Measurements from ENCODE around the gene KLHDC8B.
A peak's percentile ranks its signal among the peaks of the same experiment; 100 is the strongest.

Gene KLHDC8B

DNA sequence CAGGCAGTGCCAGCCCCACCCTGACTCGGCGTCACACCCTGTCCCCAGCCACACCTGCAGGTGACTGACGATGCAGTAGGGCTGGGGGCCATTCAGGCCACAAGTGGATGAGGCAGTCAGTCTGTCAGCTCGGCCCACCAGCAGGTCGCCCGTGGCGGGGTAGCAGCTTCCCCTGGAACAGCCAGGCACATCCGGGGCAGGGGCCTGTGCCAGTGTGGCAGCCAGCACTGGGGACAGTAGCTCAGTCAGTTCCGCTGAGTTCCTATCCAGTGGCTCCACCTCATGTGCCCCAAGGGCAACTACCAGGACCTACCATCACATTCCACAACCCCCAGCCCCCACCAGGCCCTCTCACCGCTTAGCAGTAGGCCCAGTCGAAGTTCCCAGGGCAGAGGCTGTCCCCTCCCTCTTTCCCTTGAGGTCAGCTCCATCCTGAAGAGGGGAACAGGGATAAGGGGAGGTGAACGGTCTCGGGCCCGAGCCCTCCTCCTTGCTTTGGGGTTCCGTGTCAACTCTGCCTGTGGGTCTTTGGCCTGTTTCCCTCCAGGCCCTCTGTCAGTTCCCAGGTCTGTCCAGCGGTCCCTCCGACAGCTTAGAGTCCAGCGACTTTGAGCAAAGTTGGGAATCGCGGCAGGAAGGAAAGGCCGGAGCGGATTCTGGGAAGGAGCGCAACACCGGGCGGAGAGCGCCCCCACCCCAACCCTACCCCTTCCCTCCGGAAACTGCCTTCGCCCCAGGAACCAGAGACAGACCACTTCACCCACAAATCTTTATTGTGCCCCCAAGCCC lies 38.8 kb upstream of the KLHDC8B start, which contains the start of gene LAMB2:
Gene LAMB2 (minus strand): TSS at position 614 of the 789 bp plus-strand sequence. CDS start 183 bp downstream, at position 431.
- peaks cover 0 to 3% of the 10 kb centered on the region in 2 donors for H3K27me3 ChIP-seq (ENCODE audit: control insufficient read depth in 1 of 2, insufficient read depth in 2 of 2, low read length in 2 of 2)
- H3K4me1 ChIP-seq (ENCODE audit: control insufficient read depth in 1 of 2, insufficient read depth in 2 of 2, low read length in 2 of 2) = peaks cover 9 to 18% of the 10 kb centered on the region in 2 donors
- no peaks in the 10 kb centered on the region for H3K9me3 ChIP-seq (ENCODE audit: control insufficient read depth in 1 of 2, low read length in 2 of 2)
- H3K36me3 ChIP-seq (ENCODE audit: control insufficient read depth in 1 of 2, insufficient read depth in 2 of 2, low read length in 2 of 2) = peaks cover 0 to 15% of the 10 kb centered on the region in 2 donors
- H3K27ac ChIP-seq (ENCODE audit: low read depth, low read length) = peak within 1 kb of the TSS; percentile 79
- H3K9ac ChIP-seq (ENCODE audit: low read depth in 1 of 2, low read length in 2 of 2) = peak within 1 kb of the TSS; percentile 64 to 85
- peak within 1 kb of the TSS; percentile 86 for H3K4me3 ChIP-seq (ENCODE audit: low read depth in 1 of 2, low read length in 2 of 2)

GRCh38 chr3:49133226-49133951 lies 38.0 kb upstream of the KLHDC8B start:
- peaks cover 9 to 18% of the 10 kb centered on the region in 2 donors for H3K4me1 ChIP-seq (ENCODE audit: control insufficient read depth in 1 of 2, insufficient read depth in 2 of 2, low read length in 2 of 2)
- H3K27me3 ChIP-seq (ENCODE audit: control insufficient read depth in 1 of 2, insufficient read depth in 2 of 2, low read length in 2 of 2) = peaks cover 4 to 5% of the 10 kb centered on the region in 2 donors
- H3K9me3 ChIP-seq (ENCODE audit: control insufficient read depth in 1 of 2, low read length in 2 of 2) = no peaks in the 10 kb centered on the region
- H3K4me3 ChIP-seq (ENCODE audit: low read depth in 1 of 2, low read length in 2 of 2) = peak overlapping the region; percentile 86
- peaks cover 0 to 12% of the 10 kb centered on the region in 2 donors for H3K36me3 ChIP-seq (ENCODE audit: control insufficient read depth in 1 of 2, insufficient read depth in 2 of 2, low read length in 2 of 2)
- peak overlapping the region; percentile 79 for H3K27ac ChIP-seq (ENCODE audit: low read depth, low read length)
- peak overlapping the region; percentile 64 to 85 for H3K9ac ChIP-seq (ENCODE audit: low read depth in 1 of 2, low read length in 2 of 2)

DNA sequence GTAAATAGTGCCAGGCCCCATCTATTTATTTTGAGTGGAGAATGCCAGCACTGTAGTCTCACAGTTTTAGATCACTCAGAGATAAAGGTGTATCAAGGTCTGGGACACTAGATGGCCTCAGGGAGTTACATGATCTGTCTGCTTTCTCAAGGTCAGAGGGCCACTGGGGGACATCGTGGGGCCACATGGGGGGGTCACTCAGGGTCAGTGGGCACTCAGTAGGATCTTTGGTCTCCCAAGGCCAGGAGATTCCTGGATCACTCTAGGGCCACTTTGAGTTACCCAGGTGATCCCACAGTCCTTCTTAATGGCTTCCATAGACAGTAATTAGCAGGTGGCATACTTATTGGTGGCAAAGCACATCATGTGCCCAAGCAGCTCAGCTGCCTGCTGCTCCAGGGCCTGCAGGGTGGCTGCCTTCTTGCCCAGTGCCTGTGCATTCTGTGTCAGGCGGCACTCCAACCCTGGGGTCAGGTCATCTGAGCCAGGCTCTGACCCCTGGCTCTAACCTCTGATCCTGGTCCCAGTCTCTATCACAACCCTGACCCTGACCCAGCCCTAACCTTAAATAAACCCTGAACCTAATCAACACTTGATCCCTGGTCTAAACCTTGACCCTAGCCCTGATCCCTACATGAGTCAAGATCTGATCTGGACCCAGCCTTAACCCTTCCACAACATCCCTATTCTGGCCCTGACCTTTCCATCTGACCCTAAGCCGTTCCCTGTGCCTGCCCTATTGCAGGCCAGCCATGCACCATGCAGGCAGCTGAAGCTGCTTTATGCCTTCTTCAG lies 36.7 kb upstream of the KLHDC8B start:
- H3K9ac ChIP-seq (ENCODE audit: low read depth in 1 of 2, low read length in 2 of 2) = no peak overlapping the region
- H3K4me3 ChIP-seq (ENCODE audit: low read depth in 1 of 2, low read length in 2 of 2) = no peak overlapping the region

GRCh38 chr3:49135499-49135898 lies 35.9 kb upstream of the KLHDC8B start:
- H3K9ac ChIP-seq (ENCODE audit: low read depth in 1 of 2, low read length in 2 of 2) = no peak overlapping the region
- H3K4me1 ChIP-seq (ENCODE audit: control insufficient read depth in 1 of 2, insufficient read depth in 2 of 2, low read length in 2 of 2) = peaks cover 9 to 18% of the 10 kb centered on the region in 2 donors
- peaks cover 0 to 4% of the 10 kb centered on the region in 2 donors for H3K36me3 ChIP-seq (ENCODE audit: control insufficient read depth in 1 of 2, insufficient read depth in 2 of 2, low read length in 2 of 2)
- H3K27ac ChIP-seq (ENCODE audit: low read depth, low read length) = no peak overlapping the region
- H3K9me3 ChIP-seq (ENCODE audit: control insufficient read depth in 1 of 2, low read length in 2 of 2) = no peaks in the 10 kb centered on the region
- H3K27me3 ChIP-seq (ENCODE audit: control insufficient read depth in 1 of 2, insufficient read depth in 2 of 2, low read length in 2 of 2) = peaks cover 4 to 9% of the 10 kb centered on the region in 2 donors
- H3K4me3 ChIP-seq (ENCODE audit: low read depth in 1 of 2, low read length in 2 of 2) = no peak overlapping the region

More for the DNA sequence above, 36.7 kb upstream of the KLHDC8B start:
- peaks cover 4 to 7% of the 10 kb centered on the region in 2 donors for H3K27me3 ChIP-seq (ENCODE audit: control insufficient read depth in 1 of 2, insufficient read depth in 2 of 2, low read length in 2 of 2)
- no peak overlapping the region for H3K27ac ChIP-seq (ENCODE audit: low read depth, low read length)
- peaks cover 9 to 18% of the 10 kb centered on the region in 2 donors for H3K4me1 ChIP-seq (ENCODE audit: control insufficient read depth in 1 of 2, insufficient read depth in 2 of 2, low read length in 2 of 2)
- peaks cover 0 to 7% of the 10 kb centered on the region in 2 donors for H3K36me3 ChIP-seq (ENCODE audit: control insufficient read depth in 1 of 2, insufficient read depth in 2 of 2, low read length in 2 of 2)
- no peaks in the 10 kb centered on the region for H3K9me3 ChIP-seq (ENCODE audit: control insufficient read depth in 1 of 2, low read length in 2 of 2)

GRCh38 chr3:49140080-49140479 lies 31.3 kb upstream of the KLHDC8B start:
- Histone ChIP-seq H3K9ac (ENCODE audit: low read depth in 1 of 2, low read length in 2 of 2) (no peak overlapping the region), H3K9me3 (ENCODE audit: control insufficient read depth in 1 of 2, low read length in 2 of 2) (no peaks in the 10 kb centered on the region), H3K36me3 (ENCODE audit: control insufficient read depth in 1 of 2, insufficient read depth in 2 of 2, low read length in 2 of 2) (no peaks in the 10 kb centered on the region), H3K4me3 (ENCODE audit: low read depth in 1 of 2, low read length in 2 of 2) (no peak overlapping the region), H3K4me1 (ENCODE audit: control insufficient read depth in 1 of 2, insufficient read depth in 2 of 2, low read length in 2 of 2) (no peaks in the 10 kb centered on the region), H3K27ac (ENCODE audit: low read depth, low read length) (no peak overlapping the region), H3K27me3 (ENCODE audit: control insufficient read depth in 1 of 2, insufficient read depth in 2 of 2, low read length in 2 of 2) (peaks cover 4 to 9% of the 10 kb centered on the region in 2 donors)

DNA sequence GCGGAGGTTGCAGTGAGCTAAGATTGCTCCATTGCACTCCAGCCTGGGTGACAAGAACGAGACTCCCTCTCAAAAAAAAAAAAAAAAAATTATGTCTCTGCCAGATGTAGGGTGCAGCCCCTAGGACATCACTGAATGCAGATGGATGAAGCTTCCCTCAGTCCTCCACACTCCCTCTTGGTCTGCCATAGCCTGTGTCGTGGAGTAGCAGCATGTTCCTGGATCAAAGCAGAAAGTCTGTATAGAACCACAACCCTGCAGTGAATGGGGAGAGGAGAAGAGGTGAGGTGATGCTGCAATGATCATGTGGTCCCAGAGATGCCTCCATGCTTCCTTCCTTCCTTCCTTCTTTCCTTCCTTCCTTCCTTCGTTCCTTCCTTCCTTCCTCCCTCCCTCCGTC lies 23.2 kb upstream of the KLHDC8B start:
- no peak overlapping the region for H3K27ac ChIP-seq (ENCODE audit: low read depth, low read length)
- H3K9me3 ChIP-seq (ENCODE audit: control insufficient read depth in 1 of 2, low read length in 2 of 2) = no peaks in the 10 kb centered on the region
- no peaks in the 10 kb centered on the region for H3K4me1 ChIP-seq (ENCODE audit: control insufficient read depth in 1 of 2, insufficient read depth in 2 of 2, low read length in 2 of 2)
- H3K4me3 ChIP-seq (ENCODE audit: low read depth in 1 of 2, low read length in 2 of 2) = no peak overlapping the region
- H3K9ac ChIP-seq (ENCODE audit: low read depth in 1 of 2, low read length in 2 of 2) = no peak overlapping the region
- H3K36me3 ChIP-seq (ENCODE audit: control insufficient read depth in 1 of 2, insufficient read depth in 2 of 2, low read length in 2 of 2) = no peaks in the 10 kb centered on the region
- no peaks in the 10 kb centered on the region for H3K27me3 ChIP-seq (ENCODE audit: control insufficient read depth in 1 of 2, insufficient read depth in 2 of 2, low read length in 2 of 2)

DNA sequence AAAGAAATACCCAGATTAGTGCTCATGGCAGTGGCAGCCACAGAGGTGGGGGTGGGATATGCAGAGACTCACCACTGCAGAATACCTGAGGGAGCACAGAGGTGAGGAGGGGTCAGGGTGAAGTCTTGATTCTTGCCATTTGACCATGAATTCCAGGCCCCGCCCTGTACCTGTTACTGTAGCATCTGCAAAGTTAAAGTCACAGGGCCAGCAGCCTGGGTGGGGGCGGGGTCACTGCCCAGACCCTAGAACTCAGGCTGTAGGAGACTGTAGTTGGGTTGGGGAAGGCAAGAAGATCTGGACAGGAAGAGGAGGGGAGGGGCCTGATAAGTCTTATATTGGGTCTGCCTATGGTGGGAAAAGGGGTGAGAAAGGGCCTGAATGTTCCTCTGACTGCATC lies 19.8 kb upstream of the KLHDC8B start:
- no peaks in the 10 kb centered on the region for H3K4me1 ChIP-seq (ENCODE audit: control insufficient read depth in 1 of 2, insufficient read depth in 2 of 2, low read length in 2 of 2)

GRCh38 chr3:49153349-49153912 lies 18.0 kb upstream of the KLHDC8B start:
- Histone ChIP-seq H3K36me3 (ENCODE audit: control insufficient read depth in 1 of 2, insufficient read depth in 2 of 2, low read length in 2 of 2) (no peaks in the 10 kb centered on the region), H3K4me3 (ENCODE audit: low read depth in 1 of 2, low read length in 2 of 2) (no peak overlapping the region), H3K9ac (ENCODE audit: low read depth in 1 of 2, low read length in 2 of 2) (no peak overlapping the region)

More for the DNA sequence above, 19.8 kb upstream of the KLHDC8B start:
- H3K27ac ChIP-seq (ENCODE audit: low read depth, low read length) = no peak overlapping the region
- no peaks in the 10 kb centered on the region for H3K27me3 ChIP-seq (ENCODE audit: control insufficient read depth in 1 of 2, insufficient read depth in 2 of 2, low read length in 2 of 2)
- no peaks in the 10 kb centered on the region for H3K9me3 ChIP-seq (ENCODE audit: control insufficient read depth in 1 of 2, low read length in 2 of 2)
- no peak overlapping the region for H3K9ac ChIP-seq (ENCODE audit: low read depth in 1 of 2, low read length in 2 of 2)
- H3K4me3 ChIP-seq (ENCODE audit: low read depth in 1 of 2, low read length in 2 of 2) = no peak overlapping the region
- no peaks in the 10 kb centered on the region for H3K36me3 ChIP-seq (ENCODE audit: control insufficient read depth in 1 of 2, insufficient read depth in 2 of 2, low read length in 2 of 2)

DNA sequence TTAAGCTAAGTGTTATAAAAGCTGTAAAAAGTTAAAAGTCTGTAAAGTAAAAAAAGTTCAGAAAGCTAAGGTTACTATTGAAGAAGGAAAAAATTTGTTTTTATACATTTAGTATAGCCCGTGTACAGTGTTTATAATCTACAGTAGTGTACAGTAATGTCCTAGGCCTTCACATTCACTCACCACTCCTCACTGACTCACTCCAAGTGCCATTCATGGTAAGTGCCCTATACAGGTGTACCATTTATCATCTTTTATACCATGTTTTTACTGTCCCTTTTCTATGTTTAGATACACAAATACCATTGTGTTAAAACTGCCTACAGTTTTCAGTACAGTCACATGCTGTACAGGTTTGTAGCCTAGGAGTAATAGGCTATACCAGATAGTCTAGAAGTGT lies 14.1 kb upstream of the KLHDC8B start:
- H3K9ac ChIP-seq (ENCODE audit: low read depth in 1 of 2, low read length in 2 of 2) = no peak overlapping the region

More at GRCh38 chr3:49153349-49153912, 18.0 kb upstream of the KLHDC8B start:
- no peak overlapping the region for H3K27ac ChIP-seq (ENCODE audit: low read depth, low read length)
- H3K4me1 ChIP-seq (ENCODE audit: control insufficient read depth in 1 of 2, insufficient read depth in 2 of 2, low read length in 2 of 2) = no peaks in the 10 kb centered on the region
- H3K9me3 ChIP-seq (ENCODE audit: control insufficient read depth in 1 of 2, low read length in 2 of 2) = no peaks in the 10 kb centered on the region
- no peaks in the 10 kb centered on the region for H3K27me3 ChIP-seq (ENCODE audit: control insufficient read depth in 1 of 2, insufficient read depth in 2 of 2, low read length in 2 of 2)

More for the DNA sequence above, 14.1 kb upstream of the KLHDC8B start:
- Histone ChIP-seq H3K4me3 (ENCODE audit: low read depth in 1 of 2, low read length in 2 of 2) (no peak overlapping the region), H3K4me1 (ENCODE audit: control insufficient read depth in 1 of 2, insufficient read depth in 2 of 2, low read length in 2 of 2) (no peaks in the 10 kb centered on the region), H3K27me3 (ENCODE audit: control insufficient read depth in 1 of 2, insufficient read depth in 2 of 2, low read length in 2 of 2) (no peaks in the 10 kb centered on the region), H3K27ac (ENCODE audit: low read depth, low read length) (no peak overlapping the region), H3K9me3 (ENCODE audit: control insufficient read depth in 1 of 2, low read length in 2 of 2) (no peaks in the 10 kb centered on the region), H3K36me3 (ENCODE audit: control insufficient read depth in 1 of 2, insufficient read depth in 2 of 2, low read length in 2 of 2) (peaks cover 0 to 4% of the 10 kb centered on the region in 2 donors)

All from duodenal mucosa (tissue), 2 donors.